Mucosa of stomach (tissue), 1 donor: Measurements from ENCODE around the gene CC2D2A.

Experiments used
- H3K27me3 ChIP-seq: one replicate; pipeline ENCODE4 v1.7.0; 2013; ENCODE audit warnings: mild to moderate bottlenecking, low read length; ENCODE audit not compliant: control insufficient read depth, insufficient read depth
- H3K36me3 ChIP-seq: one replicate; pipeline ENCODE4 v1.7.0; 2013; ENCODE audit warnings: low read length; ENCODE audit not compliant: control insufficient read depth, insufficient read depth
- H3K4me1 ChIP-seq: one replicate; pipeline ENCODE4 v1.7.0; 2013; ENCODE audit warnings: mild to moderate bottlenecking, low read length; ENCODE audit not compliant: control insufficient read depth, insufficient read depth
- H3K4me3 ChIP-seq: one replicate; pipeline ENCODE4 v1.7.0; 2013; ENCODE audit warnings: low read length
- H3K9ac ChIP-seq: one replicate; pipeline ENCODE4 v1.7.0; 2013; ENCODE audit warnings: mild to moderate bottlenecking, low read length, moderate library complexity
- H3K9me3 ChIP-seq: one replicate; pipeline ENCODE4 v1.7.0; 2013; ENCODE audit warnings: mild to moderate bottlenecking, low read length, moderate library complexity; ENCODE audit not compliant: control insufficient read depth
- donor health status: Pancreatic carcinoma.

The CC2D2A gene

GRCh38 chr4:15478724-15479088 lies 9.0 kb downstream of the CC2D2A start:
- Histone ChIP-seq H3K9me3 (no peaks in the 10 kb centered on the region), H3K36me3 (no peaks in the 10 kb centered on the region), H3K4me1 (no peaks in the 10 kb centered on the region), H3K4me3 (no peak overlapping the region), H3K9ac (no peak overlapping the region), H3K27me3 (no peaks in the 10 kb centered on the region)

GRCh38 chr4:15479089-15479912 lies 9.6 kb downstream of the CC2D2A start:
- no peak overlapping the region for H3K4me3 ChIP-seq
- no peaks in the 10 kb centered on the region for H3K27me3 ChIP-seq

GRCh38 chr4:15479913-15480185 lies 10.2 kb downstream of the CC2D2A start:
- H3K27me3 ChIP-seq = no peaks in the 10 kb centered on the region
- H3K36me3 ChIP-seq = no peaks in the 10 kb centered on the region
- H3K9ac ChIP-seq = no peak overlapping the region
- no peaks in the 10 kb centered on the region for H3K9me3 ChIP-seq
- no peaks in the 10 kb centered on the region for H3K4me1 ChIP-seq
- no peak overlapping the region for H3K4me3 ChIP-seq

More at GRCh38 chr4:15479089-15479912, 9.6 kb downstream of the CC2D2A start:
- Histone ChIP-seq H3K9me3 (no peaks in the 10 kb centered on the region), H3K9ac (peak overlapping the region; percentile 14), H3K36me3 (no peaks in the 10 kb centered on the region), H3K4me1 (no peaks in the 10 kb centered on the region)

GRCh38 chr4:15481961-15482745 lies 12.5 kb downstream of the CC2D2A start:
- H3K4me1 ChIP-seq = no peaks in the 10 kb centered on the region
- H3K36me3 ChIP-seq = no peaks in the 10 kb centered on the region
- H3K9me3 ChIP-seq = no peaks in the 10 kb centered on the region
- H3K4me3 ChIP-seq = no peak overlapping the region
- no peak overlapping the region for H3K9ac ChIP-seq
- H3K27me3 ChIP-seq = no peaks in the 10 kb centered on the region

GRCh38 chr4:15482842-15483241 lies 13.2 kb downstream of the CC2D2A start:
- no peak overlapping the region for H3K9ac ChIP-seq
- no peaks in the 10 kb centered on the region for H3K27me3 ChIP-seq
- H3K36me3 ChIP-seq = no peaks in the 10 kb centered on the region
- no peak overlapping the region for H3K4me3 ChIP-seq
- H3K4me1 ChIP-seq = no peaks in the 10 kb centered on the region
- no peaks in the 10 kb centered on the region for H3K9me3 ChIP-seq

GRCh38 chr4:15488136-15488535 lies 18.5 kb downstream of the CC2D2A start:
- Histone ChIP-seq H3K9ac (no peak overlapping the region), H3K4me3 (no peak overlapping the region), H3K36me3 (no peaks in the 10 kb centered on the region)

GRCh38 chr4:15488658-15489470 lies 19.2 kb downstream of the CC2D2A start:
- H3K9ac ChIP-seq = no peak overlapping the region
- no peak overlapping the region for H3K4me3 ChIP-seq
- no peaks in the 10 kb centered on the region for H3K9me3 ChIP-seq
- no peaks in the 10 kb centered on the region for H3K4me1 ChIP-seq
- no peaks in the 10 kb centered on the region for H3K36me3 ChIP-seq
- H3K27me3 ChIP-seq = no peaks in the 10 kb centered on the region

More at GRCh38 chr4:15488136-15488535, 18.5 kb downstream of the CC2D2A start:
- no peaks in the 10 kb centered on the region for H3K9me3 ChIP-seq
- H3K27me3 ChIP-seq = no peaks in the 10 kb centered on the region
- H3K4me1 ChIP-seq = no peaks in the 10 kb centered on the region

- no peaks in the 10 kb centered on the region for H3K36me3 ChIP-seq
- H3K4me1 ChIP-seq = no peaks in the 10 kb centered on the region
- no peak overlapping the region for H3K4me3 ChIP-seq
- no peaks in the 10 kb centered on the region for H3K27me3 ChIP-seq
- no peak overlapping the region for H3K9ac ChIP-seq
- no peaks in the 10 kb centered on the region for H3K9me3 ChIP-seq
These were observed 19.9 kb downstream of the CC2D2A start for GRCh38 chr4:15489551-15489950.

- Histone ChIP-seq H3K27me3 (no peaks in the 10 kb centered on the region), H3K9ac (no peak overlapping the region), H3K4me1 (no peaks in the 10 kb centered on the region), H3K36me3 (no peaks in the 10 kb centered on the region), H3K9me3 (no peaks in the 10 kb centered on the region), H3K4me3 (no peak overlapping the region)
These were observed 23.7 kb downstream of the CC2D2A start for GRCh38 chr4:15493411-15493810.

- H3K9me3 ChIP-seq = no peaks in the 10 kb centered on the region
- H3K27me3 ChIP-seq = no peaks in the 10 kb centered on the region
These were observed 25.9 kb downstream of the CC2D2A start for GRCh38 chr4:15495621-15496020.

GRCh38 chr4:15498356-15498755 lies 28.7 kb downstream of the CC2D2A start:
- H3K9me3 ChIP-seq = no peaks in the 10 kb centered on the region
- no peaks in the 10 kb centered on the region for H3K36me3 ChIP-seq
- H3K4me1 ChIP-seq = no peaks in the 10 kb centered on the region
- H3K27me3 ChIP-seq = no peaks in the 10 kb centered on the region
- H3K9ac ChIP-seq = no peak overlapping the region
- no peak overlapping the region for H3K4me3 ChIP-seq

More at GRCh38 chr4:15495621-15496020, 25.9 kb downstream of the CC2D2A start:
- H3K9ac ChIP-seq = no peak overlapping the region
- H3K36me3 ChIP-seq = no peaks in the 10 kb centered on the region
- H3K4me3 ChIP-seq = no peak overlapping the region
- no peaks in the 10 kb centered on the region for H3K4me1 ChIP-seq

GRCh38 chr4:15500701-15501100 lies 31.0 kb downstream of the CC2D2A start:
- Histone ChIP-seq H3K36me3 (no peaks in the 10 kb centered on the region), H3K4me1 (no peaks in the 10 kb centered on the region), H3K9me3 (no peaks in the 10 kb centered on the region), H3K4me3 (no peak overlapping the region), H3K9ac (no peak overlapping the region), H3K27me3 (no peaks in the 10 kb centered on the region)
